IPS DF 6.9 (cell line): Measurements from ENCODE around the gene MVB12B.
A peak's percentile ranks its signal among the peaks of the same experiment; 100 is the strongest.

Source experiments
- DNase-seq: peaks from one replicate; pipeline ENCODE4 v3.0.0-alpha.2; 2013; ENCODE audit warnings: low read depth, low spot score
- H3K27ac ChIP-seq: one replicate; pipeline ENCODE4 v1.5.1; 2013; ENCODE audit warnings: low read length, control low read depth
- H3K27me3 ChIP-seq: 2 replicates; pipeline ENCODE4 v1.6.1; 2013; ENCODE audit warnings: mild to moderate bottlenecking, low read length; ENCODE audit not compliant: control insufficient read depth, insufficient read depth
- H3K36me3 ChIP-seq: 2 replicates; pipeline ENCODE4 v1.6.1; 2013; ENCODE audit warnings: low read length; ENCODE audit not compliant: control insufficient read depth, insufficient read depth
- H3K4me1 ChIP-seq: 2 replicates; pipeline ENCODE4 v1.6.1; 2013; ENCODE audit warnings: low read length; ENCODE audit not compliant: control insufficient read depth, insufficient read depth
- H3K4me3 ChIP-seq: 2 replicates; pipeline ENCODE4 v1.5.1; 2013; ENCODE audit warnings: mild to moderate bottlenecking, low read length
- H3K9me3 ChIP-seq: 2 replicates; pipeline ENCODE4 v1.6.1; 2013; ENCODE audit warnings: low read length, inconsistent platforms; ENCODE audit not compliant: control insufficient read depth, insufficient read depth
- WGBS: extraction: QIAGEN DNeasy Blood & Tissue Kit; methylation state at CpG from one replicate; pipeline ENCODE4 v1.1.7; 2013; ENCODE audit warnings: mixed read lengths, missing lambda C conversion rate; ENCODE audit not compliant: insufficient read length, insufficient coverage; 5-methylcytosine and 5-hydroxymethylcytosine counted together

MVB12B gene

DNA sequence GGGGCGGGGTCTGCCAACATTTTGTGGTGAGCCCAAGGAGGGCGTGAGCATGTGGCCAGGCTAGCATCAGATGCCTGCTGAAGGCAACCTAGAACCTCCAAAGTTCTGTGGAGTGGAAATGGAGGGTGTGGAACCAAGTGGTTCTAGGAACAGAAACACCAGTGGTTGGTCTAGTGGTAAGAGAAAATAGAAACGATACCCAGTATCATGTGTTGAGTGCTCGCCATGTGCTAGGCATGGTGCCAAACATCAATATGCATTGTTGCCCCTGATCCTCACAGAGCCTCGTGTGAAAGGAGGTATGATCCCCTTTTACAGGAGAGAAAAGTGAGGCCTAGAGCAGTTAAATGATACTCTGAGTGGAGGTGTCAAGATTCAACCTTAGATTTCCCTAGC, 31.5 kb upstream of the MVB12B start:
- no peak overlapping the region for H3K4me3 ChIP-seq
- no peaks in the 10 kb centered on the region for H3K4me1 ChIP-seq
- no peaks in the 10 kb centered on the region for H3K27me3 ChIP-seq
- no peaks in the 10 kb centered on the region for H3K36me3 ChIP-seq
- H3K9me3 ChIP-seq = no peaks in the 10 kb centered on the region
- no peak overlapping the region for H3K27ac ChIP-seq
- no CpG with 5 or more reads among the region's 5 CpGs for WGBS
- no peak for DNase-seq

DNA sequence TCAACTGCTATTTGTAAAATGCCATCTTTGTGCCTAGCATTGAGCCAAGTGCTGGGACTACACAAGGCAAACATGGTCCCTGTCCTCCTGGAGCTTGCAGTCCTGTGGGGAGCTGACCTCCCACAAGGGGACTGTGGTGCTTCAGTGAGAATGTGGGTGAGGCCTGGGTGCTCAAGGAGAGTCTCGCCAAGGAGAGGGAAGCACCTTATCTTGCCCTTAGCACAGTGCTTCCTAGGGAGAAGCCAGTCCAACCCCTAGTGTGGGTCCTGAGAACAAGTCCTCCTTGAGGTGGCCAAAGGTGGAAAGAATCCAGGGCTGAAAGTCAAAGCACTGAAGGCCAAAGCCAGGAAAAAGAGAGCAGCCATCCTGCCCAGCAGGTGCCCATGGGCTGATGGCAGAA, 31.1 kb upstream of the MVB12B start:
- H3K36me3 ChIP-seq = no peaks in the 10 kb centered on the region
- no peaks in the 10 kb centered on the region for H3K27me3 ChIP-seq
- no peak overlapping the region for H3K27ac ChIP-seq
- H3K9me3 ChIP-seq = no peaks in the 10 kb centered on the region
- no peaks in the 10 kb centered on the region for H3K4me1 ChIP-seq
- no CpG with 5 or more reads among the region's 1 CpG for WGBS
- H3K4me3 ChIP-seq = no peak overlapping the region
- DNase-seq = no peak

DNA sequence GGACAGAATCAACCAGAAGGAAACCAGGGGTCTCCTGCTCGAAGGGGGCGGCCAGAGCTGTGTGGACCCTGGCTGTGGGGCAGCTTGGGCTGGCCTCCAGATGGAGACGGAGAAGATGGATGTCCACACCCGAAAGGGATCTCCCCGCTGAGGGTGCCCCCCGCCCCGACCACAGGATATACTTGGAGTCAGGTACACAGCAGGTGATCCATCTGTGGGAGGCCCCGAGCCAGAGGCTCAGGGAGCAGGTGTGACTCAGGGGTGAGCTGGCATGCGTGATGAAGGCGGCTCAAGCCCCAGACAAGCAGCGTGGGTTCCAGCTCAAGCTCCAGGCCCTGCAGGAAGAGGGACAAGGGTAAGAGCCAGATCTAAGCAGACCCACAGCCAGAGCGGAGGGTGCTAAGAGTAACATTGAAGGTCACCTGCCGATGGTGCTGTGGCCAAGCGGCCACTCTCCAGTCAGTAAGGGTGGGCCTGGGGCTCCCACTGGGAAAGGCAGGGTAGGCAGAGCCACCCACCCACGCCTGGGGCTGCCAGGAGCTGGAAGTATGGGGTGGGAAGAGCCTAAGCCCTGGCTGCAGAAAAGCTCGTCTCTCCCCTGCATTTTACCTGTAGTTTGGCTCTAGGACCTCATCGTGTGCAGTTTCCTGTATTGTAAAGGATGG, 30.6 kb upstream of the MVB12B start:
- no peak for DNase-seq
- no peaks in the 10 kb centered on the region for H3K4me1 ChIP-seq
- no peak overlapping the region for H3K27ac ChIP-seq
- no peaks in the 10 kb centered on the region for H3K27me3 ChIP-seq
- WGBS = no CpG with 5 or more reads among the region's 17 CpGs
- no peaks in the 10 kb centered on the region for H3K9me3 ChIP-seq
- H3K4me3 ChIP-seq = no peak overlapping the region
- no peaks in the 10 kb centered on the region for H3K36me3 ChIP-seq

DNA sequence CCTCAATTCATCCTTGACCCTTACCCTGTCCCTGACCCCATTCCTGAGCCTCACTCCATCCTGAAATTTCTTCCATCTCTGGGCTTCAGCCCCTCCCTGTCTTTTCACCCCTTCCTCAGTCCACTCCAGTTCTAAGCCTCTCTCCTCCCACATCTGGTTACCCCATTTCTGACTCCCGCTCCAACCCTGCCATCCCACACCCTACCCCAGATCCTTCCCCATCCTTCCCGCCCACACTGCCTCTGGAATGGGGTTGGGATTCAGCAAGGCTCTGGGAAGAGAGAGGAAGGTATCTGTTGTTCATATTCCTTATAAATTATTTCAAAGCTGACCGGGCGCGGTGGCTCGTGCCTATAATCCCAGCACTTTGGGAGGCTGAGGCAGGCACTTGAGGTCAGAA, 29.9 kb upstream of the MVB12B start:
- Histone ChIP-seq H3K27me3 (no peaks in the 10 kb centered on the region), H3K36me3 (no peaks in the 10 kb centered on the region), H3K4me3 (no peak overlapping the region), H3K4me1 (no peaks in the 10 kb centered on the region), H3K9me3 (no peaks in the 10 kb centered on the region), H3K27ac (no peak overlapping the region)
- DNase-seq = no peak
- no CpG with 5 or more reads among the region's 6 CpGs for WGBS

DNA sequence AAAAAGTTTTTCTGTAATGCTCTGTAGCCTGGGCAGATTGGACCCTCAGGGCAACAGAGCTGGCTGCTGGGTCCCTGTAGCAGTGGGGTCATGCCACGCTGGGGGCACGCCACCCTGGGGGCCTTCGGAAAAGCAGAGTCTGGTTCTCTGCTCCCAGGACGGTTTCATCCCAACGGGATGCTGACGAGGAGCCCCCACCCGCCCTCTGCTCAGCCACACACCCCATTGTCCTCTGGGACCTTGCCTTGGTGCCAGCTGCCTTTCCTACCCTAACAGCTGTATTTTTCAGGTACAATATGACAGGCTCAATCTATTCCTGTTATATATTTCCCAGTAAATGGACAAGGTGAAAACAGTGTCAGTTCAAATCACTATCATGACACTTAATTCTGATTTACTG, 29.0 kb upstream of the MVB12B start:
- no peaks in the 10 kb centered on the region for H3K36me3 ChIP-seq
- WGBS = no CpG with 5 or more reads among the region's 7 CpGs
- H3K4me3 ChIP-seq = no peak overlapping the region
- no peak for DNase-seq
- no peaks in the 10 kb centered on the region for H3K4me1 ChIP-seq
- no peak overlapping the region for H3K27ac ChIP-seq
- H3K9me3 ChIP-seq = no peaks in the 10 kb centered on the region
- no peaks in the 10 kb centered on the region for H3K27me3 ChIP-seq

DNA sequence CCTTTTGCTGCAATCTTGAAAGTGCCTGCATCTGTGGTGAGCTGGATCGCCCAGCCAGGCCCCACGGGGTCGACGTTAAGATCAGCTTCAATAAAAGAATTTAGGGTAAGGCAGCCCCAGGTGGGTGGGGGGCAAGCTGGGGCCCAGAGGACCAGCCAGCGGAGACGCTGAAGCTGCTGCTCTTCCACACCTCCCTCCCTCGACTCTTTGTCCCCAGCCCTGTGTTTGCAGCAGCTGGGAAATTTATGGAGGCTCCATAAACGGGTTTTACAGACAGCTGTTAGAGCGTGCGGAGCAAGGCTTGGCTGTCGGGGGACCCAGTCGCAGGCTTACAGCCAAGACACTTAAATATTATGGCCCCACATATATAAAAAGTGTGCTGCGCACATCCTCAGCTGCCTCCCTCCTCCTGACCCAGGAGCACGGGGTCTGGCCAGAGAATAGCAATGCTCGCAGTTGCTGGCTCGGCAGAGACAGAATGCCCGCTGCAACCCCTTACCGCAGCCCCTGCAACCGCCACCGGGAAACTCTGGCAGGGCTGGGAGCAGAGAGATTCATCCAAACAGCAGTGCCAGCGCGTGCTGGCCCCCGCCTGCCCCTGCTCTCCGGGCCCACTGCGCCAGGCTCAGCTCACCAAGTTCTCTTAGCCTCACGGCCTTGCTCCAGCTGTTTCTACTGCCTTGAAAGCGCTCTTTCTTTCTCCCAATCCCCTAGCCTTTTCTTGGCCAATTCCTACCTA, 28.4 kb upstream of the MVB12B start:
- no peaks in the 10 kb centered on the region for H3K9me3 ChIP-seq
- no peak overlapping the region for H3K4me3 ChIP-seq
- DNase-seq = no peak
- no peaks in the 10 kb centered on the region for H3K36me3 ChIP-seq
- no peak overlapping the region for H3K27ac ChIP-seq
- WGBS = no CpG with 5 or more reads among the region's 27 CpGs
- no peaks in the 10 kb centered on the region for H3K4me1 ChIP-seq
- H3K27me3 ChIP-seq = no peaks in the 10 kb centered on the region

DNA sequence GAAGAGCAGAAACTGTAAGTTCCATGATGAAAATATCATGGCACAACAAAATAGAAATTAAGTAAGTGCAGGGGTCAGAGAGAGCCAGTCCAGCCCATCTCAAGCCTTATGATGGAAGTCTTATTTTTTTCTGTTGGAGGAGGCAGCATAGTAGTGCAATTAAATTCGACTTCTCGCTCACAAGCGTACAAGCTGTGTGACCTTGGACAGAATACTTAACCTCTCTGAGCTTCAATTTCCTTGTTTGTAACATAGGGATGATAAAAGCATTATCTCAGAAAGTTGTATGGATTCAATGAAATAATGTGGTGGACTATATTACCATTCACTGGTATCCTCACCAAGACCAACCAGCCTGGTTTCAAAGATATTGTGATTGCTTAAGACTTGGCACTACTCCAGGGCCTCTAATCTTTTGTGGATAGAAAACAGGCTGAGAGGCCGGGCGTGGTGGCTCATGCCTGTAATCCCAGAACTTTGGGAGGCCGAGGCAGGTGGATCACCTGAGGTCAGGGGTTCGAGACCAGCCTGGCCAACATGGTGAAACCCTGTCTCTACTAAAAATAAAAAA, 26.8 kb upstream of the MVB12B start:
- H3K27ac ChIP-seq = no peak overlapping the region
- H3K4me1 ChIP-seq = no peaks in the 10 kb centered on the region
- no peaks in the 10 kb centered on the region for H3K36me3 ChIP-seq
- H3K9me3 ChIP-seq = no peaks in the 10 kb centered on the region
- no peaks in the 10 kb centered on the region for H3K27me3 ChIP-seq
- H3K4me3 ChIP-seq = no peak overlapping the region
- no peak for DNase-seq
- no CpG with 5 or more reads among the region's 7 CpGs for WGBS

DNA sequence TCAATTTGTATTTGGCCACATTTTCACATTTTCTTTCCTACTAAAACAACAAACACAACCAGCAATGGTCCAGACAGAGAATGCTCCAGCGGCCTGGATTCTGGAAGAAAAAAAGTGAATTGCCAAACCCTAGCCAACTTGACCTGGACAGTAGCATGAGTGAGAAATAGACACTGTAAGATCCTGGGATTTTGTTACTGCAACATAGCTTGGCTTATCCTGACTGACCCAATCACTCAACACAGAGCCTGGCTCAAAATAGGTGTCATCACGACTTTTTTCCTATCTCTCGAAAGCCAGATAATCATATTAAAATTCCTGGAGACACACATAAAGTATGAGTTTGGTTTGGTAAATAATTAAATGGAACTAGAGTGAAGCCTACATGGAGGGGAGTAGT, 25.4 kb upstream of the MVB12B start:
- no peak for DNase-seq
- H3K4me1 ChIP-seq = no peaks in the 10 kb centered on the region
- no peaks in the 10 kb centered on the region for H3K27me3 ChIP-seq
- no peaks in the 10 kb centered on the region for H3K36me3 ChIP-seq
- no peak overlapping the region for H3K27ac ChIP-seq
- H3K9me3 ChIP-seq = no peaks in the 10 kb centered on the region
- no CpG with 5 or more reads among the region's 3 CpGs for WGBS
- no peak overlapping the region for H3K4me3 ChIP-seq

DNA sequence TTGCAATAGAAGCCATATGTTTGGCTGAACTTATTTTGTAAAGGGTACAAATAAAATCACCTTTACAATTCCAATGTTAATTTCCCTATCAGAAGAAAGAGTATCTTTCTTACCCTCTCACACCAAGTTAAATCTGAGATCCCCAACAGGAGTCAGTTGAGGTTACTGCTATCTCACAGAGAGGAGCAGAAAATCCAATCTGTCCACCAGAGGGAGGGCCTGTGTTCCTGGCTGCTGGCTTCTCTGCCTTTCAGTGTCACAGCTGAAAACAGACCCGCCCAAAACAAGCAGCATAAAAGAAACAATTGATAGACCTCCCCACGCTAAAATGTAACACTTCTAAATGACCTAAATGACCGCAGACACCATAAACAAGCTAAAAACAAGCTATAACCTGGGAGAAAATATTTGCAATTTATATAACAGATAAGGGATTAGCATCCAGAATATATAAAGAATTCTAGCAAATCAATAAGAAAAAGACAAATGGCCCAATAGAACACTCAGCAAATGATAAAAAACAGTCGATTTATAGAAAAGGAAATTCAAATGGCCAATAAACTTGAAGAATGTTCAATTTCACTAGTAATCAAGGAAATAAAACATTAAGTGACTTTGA, 24.5 kb upstream of the MVB12B start:
- H3K4me1 ChIP-seq = no peaks in the 10 kb centered on the region
- no peaks in the 10 kb centered on the region for H3K27me3 ChIP-seq
- H3K9me3 ChIP-seq = no peaks in the 10 kb centered on the region
- no CpG with 5 or more reads among the region's 4 CpGs for WGBS
- H3K27ac ChIP-seq = no peak overlapping the region
- no peak overlapping the region for H3K4me3 ChIP-seq
- H3K36me3 ChIP-seq = no peaks in the 10 kb centered on the region
- peak; percentile 47 for DNase-seq

DNA sequence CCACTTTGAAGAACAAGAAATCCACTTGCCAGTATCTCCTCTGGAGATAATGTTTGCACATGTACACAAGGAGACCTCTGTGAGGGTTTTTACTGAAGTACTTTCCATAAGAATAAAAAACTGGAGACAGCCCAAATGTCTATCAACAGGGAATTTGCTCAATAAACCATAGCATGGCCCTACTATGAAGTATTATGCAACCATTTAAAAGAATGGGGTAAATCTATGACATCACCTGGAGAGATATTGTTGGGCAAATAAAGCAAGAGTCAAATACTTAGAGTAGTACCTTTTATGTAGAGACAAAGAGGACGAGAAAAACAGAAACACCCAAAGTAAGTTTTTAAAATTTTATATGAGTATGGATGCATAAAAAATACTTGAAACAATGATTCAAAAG, 23.9 kb upstream of the MVB12B start:
- Histone ChIP-seq H3K4me1 (no peaks in the 10 kb centered on the region), H3K27me3 (no peaks in the 10 kb centered on the region), H3K9me3 (no peaks in the 10 kb centered on the region), H3K27ac (no peak overlapping the region), H3K36me3 (no peaks in the 10 kb centered on the region), H3K4me3 (no peak overlapping the region)
- DNase-seq = no peak
- WGBS = no CpG with 5 or more reads among the region's 1 CpG
